Vagina (tissue), 2 donors: Measurements from ENCODE around the gene SAMD4B. TPM values are rescaled to one million over a fixed set of nuclear protein-coding genes. Genes with fewer than 3 reads are reported as not detected.

Source experiments
- DNase-seq, 2 donors: peaks; one replicate each; pipeline ENCODE4 v3.0.0-alpha.2; 2017; ENCODE audit errors: extremely low spot score in 2 of 2
- H3K27ac ChIP-seq: fragments of 200-600 bp; sonication (generic); one replicate; pipeline ENCODE4 v1.5.1; 2019
- H3K27me3 ChIP-seq: fragments of 200-600 bp; sonication (generic); one replicate; pipeline ENCODE4 v1.5.1; 2019
- H3K36me3 ChIP-seq, 2 donors: fragments of 200-600 bp; sonication (generic); one replicate each; pipeline ENCODE4 v1.5.1; 2017 to 2019
- H3K4me1 ChIP-seq: fragments of 200-600 bp; sonication (generic); one replicate; pipeline ENCODE4 v1.5.1; 2019
- H3K4me3 ChIP-seq, 2 donors: fragments of 200-600 bp; sonication (generic); 1 replicate in 1 of 2; 2 replicates in 1 of 2; pipeline ENCODE4 v1.5.1; 2016 to 2019
- H3K9me3 ChIP-seq: fragments of 200-600 bp; sonication (generic); one replicate; pipeline ENCODE4 v1.5.1; 2019
- POLR2A ChIP-seq, 2 donors: fragments of 450-650 bp; IDR thresholded peaks; one replicate each; pipeline ENCODE4 v1.6.1; 2017; ENCODE audit warnings: antibody characterized with exemption in 2 of 2, mild to moderate bottlenecking in 2 of 2, moderate library complexity in 2 of 2
- POLR2AphosphoS5 ChIP-seq, 2 donors: sonication (generic); formaldehyde crosslinking; IDR thresholded peaks; one replicate each; pipeline ENCODE4 v1.9.0; 2017; ENCODE audit warnings: antibody characterized with exemption in 2 of 2, mild to moderate bottlenecking in 2 of 2, low read depth in 1 of 2; ENCODE audit not compliant: insufficient read depth in 1 of 2
- intact Hi-C: fragments of 100-400 bp; cut with DNase I; formaldehyde crosslinking; loops from one replicate; pipeline ENCODE4 v1.15.1; 2023
- total RNA-seq: library from RNA; depleted of rRNA; stranded (reverse); fragments of >200 nt; gene quantifications from one replicate; pipeline ENCODE4 v1.2.3, GENCODE V29; 2016
- TF ChIP-seq, protein P1 (sequence below), 3 experiments: fragments of 450-650 bp in 2 of 3; fragments of 200-600 bp in 1 of 3; sonication (generic) in 1 of 3; IDR thresholded peaks; one replicate each; pipeline ENCODE4 v1.5.1; 2017 to 2019; ENCODE audit warnings: antibody characterized with exemption in 3 of 3, mild to moderate bottlenecking in 2 of 3, moderate library complexity in 2 of 3

Gene SAMD4B
- total RNA-seq, 1 donor from 2014 or later: 128 TPM

DNA sequence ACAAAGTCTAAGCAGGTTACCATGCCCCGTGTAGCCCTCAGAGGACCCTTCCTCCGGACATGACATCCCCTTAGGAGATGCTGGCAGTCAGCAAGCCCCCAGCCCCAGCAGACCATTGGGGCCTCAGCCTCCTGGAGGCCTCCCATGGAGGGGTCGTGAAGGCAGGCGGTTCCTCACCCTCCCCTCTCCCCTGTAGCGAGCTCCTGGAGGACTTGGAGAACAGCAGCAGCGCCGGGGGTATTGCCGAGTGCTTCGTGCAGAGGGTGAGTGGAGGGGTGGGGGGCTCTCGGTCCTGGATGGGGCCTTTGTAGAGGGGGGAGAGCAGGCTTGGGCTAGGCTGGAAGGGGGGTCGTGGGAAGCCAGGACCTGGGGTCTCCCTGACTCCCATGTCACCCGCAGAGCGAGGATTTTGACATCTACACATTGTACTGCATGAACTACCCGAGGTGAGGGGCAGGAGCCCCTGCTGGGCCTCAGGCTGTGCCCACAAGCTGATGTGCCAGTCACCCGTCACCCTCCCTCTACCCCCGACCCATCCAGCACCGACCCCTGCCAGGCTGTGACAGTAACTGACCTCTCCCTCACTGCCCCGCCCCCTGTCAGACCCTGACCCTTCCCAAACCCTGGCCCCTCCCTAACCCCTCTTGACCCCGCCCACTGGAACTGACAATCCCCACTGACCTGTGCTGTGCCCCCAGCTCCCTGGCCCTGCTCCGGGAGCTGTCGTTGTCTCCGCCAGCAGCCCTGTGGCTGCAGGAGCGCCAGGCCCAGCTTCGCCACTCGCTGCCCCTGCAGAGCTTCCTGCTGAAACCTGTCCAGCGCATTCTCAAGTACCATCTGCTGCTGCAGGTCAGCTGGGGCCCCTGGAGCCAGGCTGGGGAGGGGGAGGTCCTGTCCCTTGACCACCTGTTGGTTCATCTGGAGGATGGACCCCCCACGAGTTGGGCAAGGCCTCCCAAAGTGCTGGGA, 74.2 kb downstream of the SAMD4B start:
- H3K4me1 ChIP-seq: peaks cover 39% of the 10 kb centered on the region
- no peaks in the 10 kb centered on the region for H3K27me3 ChIP-seq
- intact Hi-C loops: no loop called here
- H3K9me3 ChIP-seq: no peaks in the 10 kb centered on the region
- H3K36me3 ChIP-seq: peaks cover 0 to 37% of the 10 kb centered on the region in 2 donors
- H3K4me3 ChIP-seq: no peak overlapping the region
- TF ChIP-seq POLR2AphosphoS5 (IDR thresholded peaks at IDR 0.05; ENCODE audit: insufficient read depth in 1 of 2, low read depth in 1 of 2) (no peak), POLR2A (IDR thresholded peaks at IDR 0.05) (no peak)
- TF ChIP-seq, protein P1, sequence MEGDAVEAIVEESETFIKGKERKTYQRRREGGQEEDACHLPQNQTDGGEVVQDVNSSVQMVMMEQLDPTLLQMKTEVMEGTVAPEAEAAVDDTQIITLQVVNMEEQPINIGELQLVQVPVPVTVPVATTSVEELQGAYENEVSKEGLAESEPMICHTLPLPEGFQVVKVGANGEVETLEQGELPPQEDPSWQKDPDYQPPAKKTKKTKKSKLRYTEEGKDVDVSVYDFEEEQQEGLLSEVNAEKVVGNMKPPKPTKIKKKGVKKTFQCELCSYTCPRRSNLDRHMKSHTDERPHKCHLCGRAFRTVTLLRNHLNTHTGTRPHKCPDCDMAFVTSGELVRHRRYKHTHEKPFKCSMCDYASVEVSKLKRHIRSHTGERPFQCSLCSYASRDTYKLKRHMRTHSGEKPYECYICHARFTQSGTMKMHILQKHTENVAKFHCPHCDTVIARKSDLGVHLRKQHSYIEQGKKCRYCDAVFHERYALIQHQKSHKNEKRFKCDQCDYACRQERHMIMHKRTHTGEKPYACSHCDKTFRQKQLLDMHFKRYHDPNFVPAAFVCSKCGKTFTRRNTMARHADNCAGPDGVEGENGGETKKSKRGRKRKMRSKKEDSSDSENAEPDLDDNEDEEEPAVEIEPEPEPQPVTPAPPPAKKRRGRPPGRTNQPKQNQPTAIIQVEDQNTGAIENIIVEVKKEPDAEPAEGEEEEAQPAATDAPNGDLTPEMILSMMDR (IDR thresholded peaks at IDR 0.05): no peak
- no peak for DNase-seq
- H3K27ac ChIP-seq: no peak overlapping the region

GRCh38 chr19:39417463-39418181, 75.4 kb downstream of the SAMD4B start:
- no peak overlapping the region for H3K27ac ChIP-seq
- H3K27me3 ChIP-seq: no peaks in the 10 kb centered on the region
- intact Hi-C loops: no loop called here
- peaks cover 36% of the 10 kb centered on the region for H3K4me1 ChIP-seq
- no peak for TF ChIP-seq POLR2A (IDR thresholded peaks at IDR 0.05)
- TF ChIP-seq, protein P1 (IDR thresholded peaks at IDR 0.05): no peak
- no peak for TF ChIP-seq POLR2AphosphoS5 (IDR thresholded peaks at IDR 0.05; ENCODE audit: insufficient read depth in 1 of 2, low read depth in 1 of 2)
- peaks cover 0 to 37% of the 10 kb centered on the region in 2 donors for H3K36me3 ChIP-seq
- no peaks in the 10 kb centered on the region for H3K9me3 ChIP-seq
- DNase-seq: no peak
- H3K4me3 ChIP-seq: no peak overlapping the region

DNA sequence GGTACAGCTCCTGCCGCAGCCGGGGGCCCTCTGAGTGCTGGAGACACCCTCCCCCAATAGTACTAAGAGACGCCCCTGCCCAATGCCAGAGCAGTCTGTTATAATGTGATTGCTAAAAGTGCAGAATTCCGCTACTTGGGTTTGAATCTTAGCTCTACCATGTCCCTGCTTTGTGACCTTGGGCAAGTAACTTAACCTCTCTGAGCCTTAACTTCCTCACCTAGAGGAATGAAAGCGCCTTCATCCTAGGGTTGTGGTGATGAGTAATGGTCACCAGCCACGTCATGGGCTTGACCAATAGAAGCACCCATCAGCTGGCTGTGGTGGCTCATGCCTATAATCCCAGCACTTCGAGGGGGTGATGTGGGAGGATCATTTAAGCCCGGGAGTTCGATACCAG, 76.8 kb downstream of the SAMD4B start:
- Histone ChIP-seq H3K9me3 (no peaks in the 10 kb centered on the region), H3K36me3 (peaks cover 0 to 37% of the 10 kb centered on the region in 2 donors), H3K27me3 (no peaks in the 10 kb centered on the region), H3K4me3 (no peak overlapping the region), H3K4me1 (peaks cover 30% of the 10 kb centered on the region), H3K27ac (no peak overlapping the region)
- TF ChIP-seq, protein P1 (IDR thresholded peaks at IDR 0.05): no peak
- TF ChIP-seq POLR2A (IDR thresholded peaks at IDR 0.05): no peak
- no peak for TF ChIP-seq POLR2AphosphoS5 (IDR thresholded peaks at IDR 0.05; ENCODE audit: insufficient read depth in 1 of 2, low read depth in 1 of 2)
- intact Hi-C loops: no loop called here
- no peak for DNase-seq

GRCh38 chr19:39420769-39421168, 78.5 kb downstream of the SAMD4B start:
- TF ChIP-seq, protein P1 (IDR thresholded peaks at IDR 0.05): no peak
- no peak for TF ChIP-seq POLR2A (IDR thresholded peaks at IDR 0.05)
- no peak for TF ChIP-seq POLR2AphosphoS5 (IDR thresholded peaks at IDR 0.05; ENCODE audit: insufficient read depth in 1 of 2, low read depth in 1 of 2)
- peaks cover 0 to 36% of the 10 kb centered on the region in 2 donors for H3K36me3 ChIP-seq
- intact Hi-C loops: no loop called here

More at GRCh38 chr19:39420769-39421168, 78.5 kb downstream of the SAMD4B start:
- Histone ChIP-seq H3K4me1 (peaks cover 12% of the 10 kb centered on the region), H3K27ac (no peak overlapping the region), H3K27me3 (no peaks in the 10 kb centered on the region), H3K4me3 (no peak overlapping the region), H3K9me3 (no peaks in the 10 kb centered on the region)
- DNase-seq: no peak
